Activated CD4-positive, alpha-beta memory T cell treated with anti-CD3 and anti-CD28 coated beads for 36 hours (primary cell): ENCODE data around the gene SLFN12. TPM values are rescaled to one million over a fixed set of nuclear protein-coding genes. Genes with fewer than 3 reads are reported as not detected.
A peak's percentile ranks its signal among the peaks of the same experiment; 100 is the strongest.
"Not testable (repeated sequence)": the region's sequence is repeated elsewhere in the genome, so short reads cannot be mapped to it uniquely, and the experiment has no call there.

ENCODE experiments used
- CTCF ChIA-PET: fragments of 350-600 bp; sonication (Branson Sonifier 250); formaldehyde crosslinking; loops from one replicate; lab custom pipeline; 2021; ENCODE audit warnings: antibody characterized with exemption, inconsistent platforms; lab: Charles Lee
- POLR2A ChIA-PET: fragments of 350-600 bp; sonication (Branson Sonifier 250); formaldehyde crosslinking; loops from one replicate; lab custom pipeline; 2021; ENCODE audit warnings: antibody characterized with exemption; lab: Charles Lee
- DNase-seq: peaks from one replicate; pipeline ENCODE4 v3.0.0-alpha.2; 2020
- H3K27ac Mint-ChIP-seq: one replicate; pipeline ENCODE4 v1.8.0; 2021; ENCODE audit warnings: mixed read lengths
- H3K27me3 Mint-ChIP-seq: one replicate; pipeline ENCODE4 v1.8.0; 2021; ENCODE audit warnings: mixed read lengths
- H3K36me3 Mint-ChIP-seq: one replicate; pipeline ENCODE4 v1.8.0; 2021; ENCODE audit warnings: mixed read lengths
- H3K4me1 Mint-ChIP-seq: one replicate; pipeline ENCODE4 v1.8.0; 2021; ENCODE audit warnings: low read depth, mixed read lengths
- H3K4me3 Mint-ChIP-seq: one replicate; pipeline ENCODE4 v1.8.0; 2021; ENCODE audit warnings: mild to moderate bottlenecking, mixed read lengths
- H3K9me3 Mint-ChIP-seq: one replicate; pipeline ENCODE4 v1.8.0; 2021; ENCODE audit warnings: mixed read lengths
- intact Hi-C: fragments of 100-400 bp; cut with micrococcal nuclease; formaldehyde crosslinking; loops from one replicate; pipeline ENCODE4 v1.15.1; 2023
- total RNA-seq, 2 experiments: library from RNA; stranded (reverse); gene quantifications; one replicate each; pipeline ENCODE4 v1.2.3, GENCODE V29; 2021

Gene SLFN12
- total RNA-seq, 2 experiments from 2014 or later = 10.0 to 10.7 TPM

DNA sequence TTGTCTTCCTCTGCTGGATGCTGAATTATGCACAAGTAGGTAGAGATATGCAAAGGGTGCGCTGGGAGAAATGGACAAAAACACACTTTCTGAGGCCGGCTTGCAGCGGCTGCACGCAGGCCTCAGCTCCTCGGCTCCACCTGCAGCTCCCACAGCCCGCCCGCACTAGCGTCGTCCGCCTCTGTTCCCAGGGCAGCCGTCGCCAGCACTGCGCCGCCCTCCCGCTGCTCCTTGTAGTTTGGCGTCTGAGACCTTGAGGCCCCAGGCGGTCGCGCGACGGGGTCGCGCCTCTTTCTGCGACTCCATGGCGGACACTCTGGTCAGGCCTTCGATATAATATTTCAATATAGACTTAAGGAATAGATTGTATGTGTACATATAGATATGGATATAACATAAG lies 24.8 kb downstream of the SLFN12 start:
- Mint-ChIP-seq H3K27ac (no peak overlapping the region), H3K27me3 (no peaks in the 10 kb centered on the region), H3K4me3 (no peak overlapping the region), H3K9me3 (no peaks in the 10 kb centered on the region), H3K36me3 (peaks cover 9% of the 10 kb centered on the region), H3K4me1 (no peaks in the 10 kb centered on the region)
- intact Hi-C loops = no loop called here
- no peak for DNase-seq
- ChIA-PET POLR2A (no interaction called here), CTCF (no interaction called here)

- no peak for DNase-seq
- H3K36me3 Mint-ChIP-seq = peaks cover 9% of the 10 kb centered on the region
- no peaks in the 10 kb centered on the region for H3K9me3 Mint-ChIP-seq
- no peak overlapping the region for H3K4me3 Mint-ChIP-seq
- ChIA-PET POLR2A (no interaction called here), CTCF (interaction anchor here (0.6 kb wide), 1 partner anchor 10 kb away, joined by 4 read pairs; no protein-coding TSS in a partner anchor)
- intact Hi-C loops = no loop called here
- no peaks in the 10 kb centered on the region for H3K4me1 Mint-ChIP-seq
- H3K27ac Mint-ChIP-seq = no peak overlapping the region
- no peaks in the 10 kb centered on the region for H3K27me3 Mint-ChIP-seq
These were observed 25.7 kb downstream of the SLFN12 start for GRCh38 chr17:35406568-35406967.

GRCh38 chr17:35404360-35404759 lies 27.9 kb downstream of the SLFN12 start:
- no peak for DNase-seq
- Mint-ChIP-seq H3K4me3 (no peak overlapping the region), H3K27ac (no peak overlapping the region), H3K36me3 (no peaks in the 10 kb centered on the region), H3K27me3 (no peaks in the 10 kb centered on the region), H3K9me3 (no peaks in the 10 kb centered on the region), H3K4me1 (no peaks in the 10 kb centered on the region)
- intact Hi-C loops = no loop called here
- POLR2A ChIA-PET = interaction anchor here (0.7 kb wide), 1 partner anchor 31 kb away, joined by 3 read pairs; the partner anchor contains the start of gene SLFN11
- CTCF ChIA-PET = interaction anchor here (0.6 kb wide), 3 partner anchors 34 to 128 kb away, joined by 3 read pairs; no protein-coding TSS in a partner anchor

DNA sequence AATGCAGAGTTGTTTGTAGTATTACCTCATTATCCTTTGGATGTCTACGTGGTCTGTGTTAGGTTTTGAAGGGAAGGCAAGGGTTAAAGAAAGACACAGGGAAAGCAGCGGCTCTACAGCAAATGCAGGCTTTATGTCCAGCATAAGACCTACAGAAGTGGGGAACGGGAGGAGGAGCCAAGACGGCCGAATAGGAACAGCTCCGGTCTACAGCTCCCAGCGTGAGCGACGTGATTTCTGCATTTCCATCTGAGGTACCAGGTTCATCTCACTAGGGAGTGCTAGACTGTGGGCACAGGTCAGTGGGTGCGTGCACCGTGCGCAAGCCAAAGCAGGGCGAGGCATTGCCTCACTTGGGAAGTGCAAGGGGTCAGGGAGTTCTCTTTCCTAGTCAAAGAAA lies 38.5 kb downstream of the SLFN12 start:
- H3K4me1 Mint-ChIP-seq, intact Hi-C loops, DNase-seq, POLR2A ChIA-PET, H3K9me3 Mint-ChIP-seq, CTCF ChIA-PET, H3K27me3 Mint-ChIP-seq, H3K27ac Mint-ChIP-seq, H3K4me3 Mint-ChIP-seq, H3K36me3 Mint-ChIP-seq: not testable (repeated sequence)

- Mint-ChIP-seq H3K9me3 (peaks cover 1% of the 10 kb centered on the region), H3K27ac (no peak overlapping the region), H3K4me3 (no peak overlapping the region), H3K4me1 (no peaks in the 10 kb centered on the region), H3K27me3 (no peaks in the 10 kb centered on the region), H3K36me3 (no peaks in the 10 kb centered on the region)
- POLR2A ChIA-PET = no interaction called here
- intact Hi-C loops = no loop called here
- CTCF ChIA-PET = no interaction called here
- DNase-seq = no peak
These were observed 41.6 kb downstream of the SLFN12 start for GRCh38 chr17:35390663-35391062.

DNA sequence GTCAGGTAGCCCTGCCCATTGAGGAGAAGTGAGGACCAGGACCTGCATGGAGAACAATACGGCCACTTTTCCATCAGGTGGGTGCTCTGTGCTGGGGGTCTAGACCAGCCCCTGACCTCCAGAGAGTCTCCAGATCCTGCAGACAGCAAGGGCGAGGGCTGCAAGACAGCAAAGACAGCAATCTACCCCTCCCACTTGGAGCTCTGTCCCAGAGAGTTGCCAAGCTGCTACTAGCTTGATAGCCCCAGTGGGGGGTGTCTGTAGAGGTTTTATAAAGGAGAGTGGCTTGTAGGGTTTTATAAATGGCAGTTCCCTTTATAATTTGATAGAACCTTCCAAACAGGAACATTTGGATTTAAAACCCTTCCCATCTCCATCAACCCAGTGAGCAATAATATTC lies 42.1 kb downstream of the SLFN12 start:
- H3K9me3 Mint-ChIP-seq = no peaks in the 10 kb centered on the region
- no peak for DNase-seq
- POLR2A ChIA-PET = no interaction called here
- H3K36me3 Mint-ChIP-seq = no peaks in the 10 kb centered on the region
- CTCF ChIA-PET = interaction anchor here (0.6 kb wide), 1 partner anchor 46 kb away, joined by 3 read pairs; no protein-coding TSS in a partner anchor
- no peak overlapping the region for H3K4me3 Mint-ChIP-seq
- H3K4me1 Mint-ChIP-seq = no peaks in the 10 kb centered on the region
- no peaks in the 10 kb centered on the region for H3K27me3 Mint-ChIP-seq
- intact Hi-C loops = no loop called here
- H3K27ac Mint-ChIP-seq = no peak overlapping the region

DNA sequence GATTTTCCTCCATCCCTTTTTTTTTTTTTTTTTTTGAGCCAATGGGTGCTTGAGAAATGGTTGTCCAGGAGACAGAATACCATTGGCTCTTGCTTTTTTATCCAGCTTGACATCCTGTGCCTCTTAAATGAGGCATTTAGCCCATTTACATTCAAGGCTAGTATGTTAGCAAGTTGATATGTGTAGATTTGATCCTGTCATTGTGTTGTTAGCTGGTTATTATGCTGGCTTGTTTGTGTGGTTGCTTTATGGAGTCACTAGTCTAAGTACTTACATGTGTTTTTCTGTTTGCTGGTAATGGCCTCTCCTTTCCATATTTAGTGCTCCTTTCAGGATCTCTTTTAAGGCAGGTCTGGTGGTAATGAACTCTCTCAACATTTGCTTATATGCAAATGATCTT lies 44.8 kb downstream of the SLFN12 start:
- POLR2A ChIA-PET = no interaction called here
- intact Hi-C loops = no loop called here
- H3K4me3 Mint-ChIP-seq = no peak overlapping the region
- no peak for DNase-seq
- H3K27ac Mint-ChIP-seq = no peak overlapping the region
- H3K9me3 Mint-ChIP-seq = peaks cover 10% of the 10 kb centered on the region
- CTCF ChIA-PET = no interaction called here
- no peaks in the 10 kb centered on the region for H3K36me3 Mint-ChIP-seq
- no peaks in the 10 kb centered on the region for H3K27me3 Mint-ChIP-seq
- peaks cover 8% of the 10 kb centered on the region for H3K4me1 Mint-ChIP-seq

GRCh38 chr17:35377706-35378105 lies 54.6 kb downstream of the SLFN12 start:
- no peak overlapping the region for H3K27ac Mint-ChIP-seq
- H3K4me1 Mint-ChIP-seq = peaks cover 19% of the 10 kb centered on the region
- ChIA-PET POLR2A (no interaction called here), CTCF (interaction anchor here (1.1 kb wide), 1 partner anchor 65 kb away, joined by 3 read pairs; no protein-coding TSS in a partner anchor)
- no peak for DNase-seq
- H3K27me3 Mint-ChIP-seq = no peaks in the 10 kb centered on the region
- no peak overlapping the region for H3K4me3 Mint-ChIP-seq
- intact Hi-C loops = no loop called here
- H3K36me3 Mint-ChIP-seq = peaks cover 4% of the 10 kb centered on the region
- peaks cover 7% of the 10 kb centered on the region for H3K9me3 Mint-ChIP-seq

GRCh38 chr17:35377068-35377467 lies 55.2 kb downstream of the SLFN12 start:
- intact Hi-C loops = no loop called here
- Mint-ChIP-seq H3K36me3 (peaks cover 5% of the 10 kb centered on the region), H3K27ac (no peak overlapping the region), H3K9me3 (peaks cover 7% of the 10 kb centered on the region), H3K27me3 (no peaks in the 10 kb centered on the region), H3K4me3 (no peak overlapping the region), H3K4me1 (peaks cover 19% of the 10 kb centered on the region)
- DNase-seq = no peak
- POLR2A ChIA-PET = no interaction called here
- CTCF ChIA-PET = interaction anchor here (1.1 kb wide), 1 partner anchor 65 kb away, joined by 3 read pairs; no protein-coding TSS in a partner anchor

GRCh38 chr17:35376245-35376644 lies 56.1 kb downstream of the SLFN12 start:
- Mint-ChIP-seq H3K36me3 (peaks cover 13% of the 10 kb centered on the region), H3K4me1 (peaks cover 27% of the 10 kb centered on the region), H3K27ac (peak overlapping the region; percentile 57), H3K9me3 (peaks cover 11% of the 10 kb centered on the region), H3K4me3 (no peak overlapping the region), H3K27me3 (no peaks in the 10 kb centered on the region)
- ChIA-PET POLR2A (interaction anchor here (0.9 kb wide), 1 partner anchor 72 kb away, joined by 3 read pairs; the partner anchor contains the start of gene SLFN13), CTCF (no interaction called here)
- DNase-seq = no peak
- intact Hi-C loops = no loop called here

- Mint-ChIP-seq H3K9me3 (peaks cover 21% of the 10 kb centered on the region), H3K4me3 (peak overlapping the region; percentile 96), H3K4me1 (peaks cover 41% of the 10 kb centered on the region), H3K36me3 (peaks cover 26% of the 10 kb centered on the region), H3K27ac (peak overlapping the region; percentile 97), H3K27me3 (no peaks in the 10 kb centered on the region)
- no peak for DNase-seq
- ChIA-PET POLR2A (interaction anchor here (0.6 to 3.0 kb wide), 8 partner anchors 9 to 1103 kb away, joined by 3 to 26 read pairs (median 4); partner anchors contain the start of genes LIG3 and SLFN12L), CTCF (interaction anchor here (0.6 to 1.5 kb wide), 2 partner anchors 145 to 167 kb away, joined by 3 to 4 read pairs; no protein-coding TSS in a partner anchor)
- intact Hi-C loops = loop anchor here (1.0 to 2.0 kb wide), 3 partner anchors 62 to 130 kb away; partner anchors contain the start of gene SLFN13
These were observed 57.4 kb downstream of the SLFN12 start for GRCh38 chr17:35374766-35375344.

DNA sequence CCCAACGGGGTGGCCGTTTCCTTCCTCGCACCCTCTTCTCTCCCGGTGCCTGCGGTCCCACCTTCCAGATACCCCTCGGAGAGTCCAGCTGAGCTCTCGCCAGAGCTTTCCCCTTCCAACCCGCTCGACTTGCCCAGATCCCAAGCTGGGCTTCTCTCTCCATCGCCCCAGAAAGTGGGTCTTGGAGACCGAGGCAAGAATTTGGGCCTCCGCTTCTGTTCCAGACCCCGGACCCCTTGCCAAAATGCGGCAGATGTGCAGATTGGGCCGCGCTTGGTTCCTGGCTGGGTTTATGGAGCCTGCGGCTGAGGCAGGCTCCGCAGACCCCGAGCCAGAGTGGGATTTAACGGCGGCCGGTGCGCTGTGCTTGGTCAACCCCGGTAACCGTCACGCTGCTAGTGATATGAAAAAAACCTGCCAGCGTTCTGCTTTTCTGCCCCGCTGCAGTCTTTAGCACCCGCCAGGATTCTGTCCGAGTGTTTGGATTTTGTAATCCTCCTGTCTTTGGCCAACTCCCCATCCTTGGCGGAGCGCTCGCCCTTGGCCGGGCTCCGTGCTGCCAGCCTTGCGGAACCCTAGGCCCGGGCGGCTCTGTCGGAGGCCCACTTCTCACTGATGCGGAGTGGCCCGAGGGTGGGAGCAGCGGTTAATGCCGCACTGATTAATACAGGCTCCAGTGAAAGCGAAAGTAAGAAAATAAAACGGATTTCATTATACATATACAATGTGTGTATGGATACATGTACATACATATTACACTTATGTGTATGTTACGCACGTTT lies 58.1 kb downstream of the SLFN12 start:
- H3K4me1 Mint-ChIP-seq = peaks cover 47% of the 10 kb centered on the region
- ChIA-PET CTCF (interaction anchor here (0.6 to 3.5 kb wide), 10 partner anchors 61 to 168 kb away, joined by 3 to 13 read pairs (median 4); no protein-coding TSS in a partner anchor), POLR2A (interaction anchor here (0.7 to 3.0 kb wide), 23 partner anchors 13 to 351 kb away, joined by 3 to 26 read pairs (median 4); partner anchors contain the start of genes SLFN12L, SLFN13 and SLFN5)
- intact Hi-C loops = loop anchor here (1.0 to 2.0 kb wide), 8 partner anchors 59 to 435 kb away; partner anchors contain the start of genes AP2B1, SLFN12L, SLFN13 and TAF15
- peak overlapping the region; percentile 97 for H3K27ac Mint-ChIP-seq
- peaks cover 21% of the 10 kb centered on the region for H3K9me3 Mint-ChIP-seq
- peak; percentile 73 for DNase-seq
- peak overlapping the region; percentile 96 for H3K4me3 Mint-ChIP-seq
- H3K27me3 Mint-ChIP-seq = no peaks in the 10 kb centered on the region
- H3K36me3 Mint-ChIP-seq = peaks cover 33% of the 10 kb centered on the region
